ENCODE data around the gene OXTR. TPM values are rescaled to one million over a fixed set of nuclear protein-coding genes. Genes with fewer than 3 reads are reported as not detected.

Gene OXTR
- total RNA-seq, 1 donor from 2014 or later = 0.25 TPM

DNA sequence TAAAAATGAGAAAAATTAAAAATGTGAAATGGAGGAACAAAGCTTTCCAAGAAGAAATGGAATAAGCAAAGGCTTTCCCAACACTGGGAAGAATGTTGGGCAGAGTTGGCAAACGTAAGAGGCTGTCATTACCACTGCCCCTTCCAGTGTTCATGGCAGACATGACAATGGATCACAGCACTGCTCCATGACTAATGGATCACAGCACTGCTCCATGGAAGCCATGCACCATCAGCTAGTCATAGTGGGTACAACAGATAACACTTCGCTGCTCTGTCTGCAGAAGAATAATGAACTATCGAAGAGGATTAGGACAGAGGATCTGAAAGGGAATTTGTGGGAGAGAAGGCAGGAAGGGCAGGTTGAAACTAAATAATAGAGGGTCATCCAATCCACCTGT lies 30.8 kb downstream of the OXTR start:
- intact Hi-C loops (cut with DNase I) = no loop called here
- TF ChIP-seq POLR2A (IDR thresholded peaks at IDR 0.05) (no peak), POLR2AphosphoS5 (IDR thresholded peaks at IDR 0.05; ENCODE audit: insufficient read depth in 1 of 2, low read depth in 1 of 2) (no peak)
- TF ChIP-seq, protein P1, sequence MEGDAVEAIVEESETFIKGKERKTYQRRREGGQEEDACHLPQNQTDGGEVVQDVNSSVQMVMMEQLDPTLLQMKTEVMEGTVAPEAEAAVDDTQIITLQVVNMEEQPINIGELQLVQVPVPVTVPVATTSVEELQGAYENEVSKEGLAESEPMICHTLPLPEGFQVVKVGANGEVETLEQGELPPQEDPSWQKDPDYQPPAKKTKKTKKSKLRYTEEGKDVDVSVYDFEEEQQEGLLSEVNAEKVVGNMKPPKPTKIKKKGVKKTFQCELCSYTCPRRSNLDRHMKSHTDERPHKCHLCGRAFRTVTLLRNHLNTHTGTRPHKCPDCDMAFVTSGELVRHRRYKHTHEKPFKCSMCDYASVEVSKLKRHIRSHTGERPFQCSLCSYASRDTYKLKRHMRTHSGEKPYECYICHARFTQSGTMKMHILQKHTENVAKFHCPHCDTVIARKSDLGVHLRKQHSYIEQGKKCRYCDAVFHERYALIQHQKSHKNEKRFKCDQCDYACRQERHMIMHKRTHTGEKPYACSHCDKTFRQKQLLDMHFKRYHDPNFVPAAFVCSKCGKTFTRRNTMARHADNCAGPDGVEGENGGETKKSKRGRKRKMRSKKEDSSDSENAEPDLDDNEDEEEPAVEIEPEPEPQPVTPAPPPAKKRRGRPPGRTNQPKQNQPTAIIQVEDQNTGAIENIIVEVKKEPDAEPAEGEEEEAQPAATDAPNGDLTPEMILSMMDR (IDR thresholded peaks at IDR 0.05) = no peak
- peaks cover 9% of the 10 kb centered on the region for H3K4me1 ChIP-seq

DNA sequence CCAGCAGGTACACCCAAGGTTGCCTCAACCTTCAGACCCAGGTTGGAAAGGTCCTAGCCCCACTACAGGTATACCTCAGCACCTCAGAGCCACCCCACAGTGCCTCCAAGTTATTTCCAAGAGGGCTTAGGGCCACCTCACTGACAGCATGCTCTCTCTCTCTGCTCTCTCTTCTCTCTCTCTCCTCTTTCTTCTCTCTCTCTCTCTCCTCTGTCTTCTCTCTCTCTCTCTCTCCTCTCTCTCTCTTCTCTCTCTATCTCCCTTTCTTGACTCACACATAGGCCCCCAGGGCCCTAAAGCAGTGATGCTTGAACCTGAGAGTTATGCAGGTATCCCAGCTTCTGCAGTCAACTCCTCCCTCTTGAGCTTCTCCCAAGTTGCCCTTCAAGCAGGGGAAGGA lies 31.6 kb downstream of the OXTR start:
- TF ChIP-seq, protein P1 (IDR thresholded peaks at IDR 0.05) = no peak
- no peak for DNase-seq (ENCODE audit: extremely low spot score in 2 of 2)
- no peaks in the 10 kb centered on the region for H3K27me3 ChIP-seq
- no peaks in the 10 kb centered on the region for H3K36me3 ChIP-seq
- H3K4me3 ChIP-seq = no peak overlapping the region
- intact Hi-C loops (cut with DNase I) = no loop called here
- no peaks in the 10 kb centered on the region for H3K9me3 ChIP-seq
- H3K27ac ChIP-seq = no peak overlapping the region
- H3K4me1 ChIP-seq = peaks cover 9% of the 10 kb centered on the region

More for the DNA sequence above, 30.8 kb downstream of the OXTR start:
- H3K4me3 ChIP-seq = no peak overlapping the region
- no peak overlapping the region for H3K27ac ChIP-seq
- no peaks in the 10 kb centered on the region for H3K36me3 ChIP-seq
- H3K9me3 ChIP-seq = no peaks in the 10 kb centered on the region
- no peak for DNase-seq (ENCODE audit: extremely low spot score in 2 of 2)
- H3K27me3 ChIP-seq = no peaks in the 10 kb centered on the region

DNA sequence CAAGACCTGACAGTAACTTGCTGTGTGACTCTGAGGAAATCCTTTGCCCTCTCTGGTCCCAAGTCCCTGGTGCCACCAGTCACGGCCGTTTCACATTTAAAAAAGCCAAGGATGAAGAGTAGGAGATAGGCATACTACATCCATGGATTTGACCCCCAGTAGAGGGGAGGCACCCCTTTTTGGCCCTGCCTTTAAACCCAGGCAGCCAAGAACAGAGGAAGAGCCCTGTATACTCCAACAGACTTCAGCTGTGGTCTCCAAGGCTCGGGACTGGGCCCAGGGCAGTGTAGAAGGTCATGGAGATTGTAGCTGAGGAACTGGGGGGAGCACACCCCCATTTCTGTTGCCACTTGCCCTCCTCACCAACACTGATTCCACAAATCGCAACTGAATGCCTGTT lies 32.1 kb downstream of the OXTR start:
- Histone ChIP-seq H3K4me3 (no peak overlapping the region), H3K27me3 (no peaks in the 10 kb centered on the region), H3K27ac (no peak overlapping the region), H3K36me3 (no peaks in the 10 kb centered on the region), H3K9me3 (no peaks in the 10 kb centered on the region), H3K4me1 (peaks cover 9% of the 10 kb centered on the region)
- TF ChIP-seq POLR2AphosphoS5 (IDR thresholded peaks at IDR 0.05; ENCODE audit: insufficient read depth in 1 of 2, low read depth in 1 of 2) (no peak), POLR2A (IDR thresholded peaks at IDR 0.05) (no peak)
- TF ChIP-seq, protein P1 (IDR thresholded peaks at IDR 0.05) = no peak
- DNase-seq (ENCODE audit: extremely low spot score in 2 of 2) = no peak
- intact Hi-C loops (cut with DNase I) = no loop called here

DNA sequence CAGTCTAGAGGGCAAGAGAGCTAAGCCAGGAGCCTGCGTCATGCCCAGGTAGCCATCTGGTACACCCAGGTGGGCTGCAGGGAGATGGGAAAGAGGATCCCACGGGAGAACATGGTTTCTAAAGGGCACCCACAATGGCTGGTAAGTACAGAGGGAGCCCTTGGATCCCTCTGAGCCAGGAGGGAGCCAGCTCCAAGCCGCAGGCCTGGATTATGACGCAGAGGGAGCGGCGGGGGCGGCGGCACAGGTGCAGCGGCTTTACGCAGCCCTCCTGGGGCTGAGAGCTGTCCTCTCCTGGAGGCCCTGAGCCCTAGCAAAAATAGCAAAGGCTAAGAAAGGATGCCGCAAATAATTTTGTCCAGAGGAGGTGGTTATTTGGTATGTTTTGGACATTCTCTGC lies 33.0 kb downstream of the OXTR start:
- no peaks in the 10 kb centered on the region for H3K36me3 ChIP-seq
- peaks cover 3% of the 10 kb centered on the region for H3K4me1 ChIP-seq
- H3K27ac ChIP-seq = no peak overlapping the region
- no peak overlapping the region for H3K4me3 ChIP-seq
- H3K9me3 ChIP-seq = no peaks in the 10 kb centered on the region
- H3K27me3 ChIP-seq = no peaks in the 10 kb centered on the region
- DNase-seq (ENCODE audit: extremely low spot score in 2 of 2) = no peak
- TF ChIP-seq POLR2A (IDR thresholded peaks at IDR 0.05) = no peak
- no peak for TF ChIP-seq POLR2AphosphoS5 (IDR thresholded peaks at IDR 0.05; ENCODE audit: insufficient read depth in 1 of 2, low read depth in 1 of 2)
- TF ChIP-seq, protein P1 (IDR thresholded peaks at IDR 0.05) = no peak
- intact Hi-C loops (cut with DNase I) = no loop called here

DNA sequence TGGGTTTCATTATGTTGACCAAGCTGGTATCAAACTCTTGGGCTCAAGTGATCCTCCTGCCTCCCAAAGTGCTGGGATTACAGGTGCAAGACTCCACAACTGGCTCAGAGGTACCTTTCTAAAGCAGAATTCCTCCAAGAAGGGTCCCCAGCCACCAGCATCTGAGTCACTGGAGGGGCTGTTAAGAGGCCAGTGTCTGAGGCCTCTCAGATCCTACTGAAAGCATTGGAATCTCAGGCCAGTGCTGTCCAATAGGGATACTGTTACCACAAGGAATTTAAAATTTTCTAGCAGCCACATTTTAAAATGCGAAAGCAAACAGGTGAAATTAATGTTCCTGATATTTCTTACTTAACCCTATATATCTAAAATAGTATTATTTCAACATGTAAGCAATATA lies 34.5 kb downstream of the OXTR start:
- H3K9me3 ChIP-seq = no peaks in the 10 kb centered on the region
- H3K36me3 ChIP-seq = no peaks in the 10 kb centered on the region
- no peaks in the 10 kb centered on the region for H3K4me1 ChIP-seq
- DNase-seq (ENCODE audit: extremely low spot score in 2 of 2) = no peak
- intact Hi-C loops (cut with DNase I) = no loop called here
- no peaks in the 10 kb centered on the region for H3K27me3 ChIP-seq
- H3K27ac ChIP-seq = no peak overlapping the region
- no peak overlapping the region for H3K4me3 ChIP-seq
- TF ChIP-seq POLR2A (IDR thresholded peaks at IDR 0.05) (no peak), POLR2AphosphoS5 (IDR thresholded peaks at IDR 0.05; ENCODE audit: insufficient read depth in 1 of 2, low read depth in 1 of 2) (no peak)
- TF ChIP-seq, protein P1 (IDR thresholded peaks at IDR 0.05) = no peak

Data from vagina (tissue), 2 donors.